SK-N-SH (cell line): ENCODE data around the gene TOMM40. TPM values are rescaled to one million over a fixed set of nuclear protein-coding genes. Genes with fewer than 3 reads are reported as not detected.
A peak's percentile ranks its signal among the peaks of the same experiment; 100 is the strongest.

Source experiments
- CTCF ChIA-PET: fragments of 300-600, 350-600 bp; formaldehyde crosslinking; extraction: SDS; loops from one replicate; lab custom pipeline; 2021; lab: Yijun Ruan, JAX
- POLR2A ChIA-PET: fragments of 350-600 bp; sonication (Branson Sonifier 250); formaldehyde crosslinking; extraction: SDS; loops from one replicate; lab custom pipeline; 2020; ENCODE audit warnings: antibody characterized with exemption, inconsistent platforms; lab: Yijun Ruan, JAX
- DNase-seq: peaks from one replicate; pipeline ENCODE4 v3.0.0; 2012
- H2AFZ ChIP-seq: fragments of 200-600 bp; sonication (generic); 2 replicates; pipeline ENCODE4 v1.8.1; 2016; ENCODE audit warnings: antibody characterized with exemption, mild to moderate bottlenecking, low read depth
- H3F3A ChIP-seq: fragments of 200-600 bp; sonication (generic); replicated peaks from 2 replicates; pipeline ENCODE3; 2016; ENCODE audit warnings: antibody characterized with exemption, mild to moderate bottlenecking; ENCODE audit not compliant: insufficient read depth
- H3K27ac ChIP-seq, 2 experiments: fragments of 200-500 bp in 1 of 2; fragments of 200-600 bp in 1 of 2; sonication (Bioruptor generic) in 1 of 2; sonication (generic), shearing (Covaris generic) in 1 of 2; 2 replicates each; pipeline versions ENCODE4 v1.5.1 to v1.6.1; 2014 to 2016; ENCODE audit warnings: low read depth in 2 of 2, inconsistent platforms in 1 of 2, low read length in 1 of 2, mild to moderate bottlenecking in 1 of 2, mixed read lengths in 1 of 2
- H3K27me3 ChIP-seq: fragments of 200-600 bp; sonication (generic), shearing (Covaris generic); 2 replicates; pipeline ENCODE4 v1.6.1; 2016; ENCODE audit warnings: mixed run types; ENCODE audit not compliant: insufficient read depth
- H3K36me3 ChIP-seq, 2 experiments: fragments of 200-500 bp in 1 of 2; fragments of 200-600 bp in 1 of 2; sonication (Bioruptor generic) in 1 of 2; sonication (generic) in 1 of 2; replicated peaks in 1 of 2; 2 replicates each; pipeline versions ENCODE3 to v1.5.1; 2014 to 2016; ENCODE audit warnings: low read length in 1 of 2, mild to moderate bottlenecking in 1 of 2; ENCODE audit not compliant: insufficient read depth in 2 of 2, control insufficient read depth in 1 of 2
- H3K4me1 ChIP-seq, 2 experiments: fragments of 200-500 bp in 1 of 2; fragments of 200-600 bp in 1 of 2; sonication (Bioruptor generic) in 1 of 2; sonication (generic), shearing (Covaris generic) in 1 of 2; 2 replicates each; pipeline versions ENCODE4 v1.5.1 to v1.6.1; 2014 to 2016; ENCODE audit warnings: low read depth in 1 of 2, low read length in 1 of 2, mixed run types in 1 of 2; ENCODE audit not compliant: insufficient read depth in 2 of 2, control insufficient read depth in 1 of 2
- H3K4me2 ChIP-seq: fragments of 200-600 bp; sonication (generic), shearing (Covaris generic); 2 replicates; pipeline ENCODE4 v1.6.1; 2017; ENCODE audit warnings: mixed run types
- H3K4me3 ChIP-seq, 2 experiments: fragments of 200-500 bp in 1 of 2; fragments of 200-600 bp in 1 of 2; sonication (Bioruptor generic) in 1 of 2; sonication (generic), shearing (Covaris generic) in 1 of 2; 2 replicates each; pipeline versions ENCODE4 v1.5.1 to v1.8.1; 2014 to 2016; ENCODE audit warnings: low read depth in 2 of 2, inconsistent platforms in 1 of 2, low read length in 1 of 2, mild to moderate bottlenecking in 1 of 2, mixed read lengths in 1 of 2, moderate library complexity in 1 of 2
- H3K79me2 ChIP-seq: fragments of 200-600 bp; sonication (generic); 2 replicates; pipeline ENCODE4 v1.8.1; 2017; ENCODE audit warnings: mild to moderate bottlenecking; ENCODE audit not compliant: insufficient read depth
- H3K9ac ChIP-seq: fragments of 200-600 bp; sonication (generic); 2 replicates; pipeline ENCODE4 v1.6.1; 2017; ENCODE audit warnings: mixed run types
- H3K9me2 ChIP-seq: fragments of 200-600 bp; sonication (generic); 2 replicates; pipeline ENCODE4 v1.6.1; 2017; ENCODE audit warnings: mixed run types
- H3K9me3 ChIP-seq: fragments of 200-600 bp; sonication (generic); 2 replicates; pipeline ENCODE4 v1.6.1; 2017; ENCODE audit warnings: mixed run types, mild to moderate bottlenecking, moderate library complexity
- H4K20me1 ChIP-seq: fragments of 200-600 bp; sonication (generic); 2 replicates; pipeline ENCODE4 v1.6.1; 2017; ENCODE audit warnings: mild to moderate bottlenecking, mixed run types; ENCODE audit not compliant: insufficient read depth
- CHD2 ChIP-seq: fragments of 150-350 bp; IDR thresholded peaks from 2 replicates; pipeline ENCODE4 v1.6.1; 2018; ENCODE audit warnings: low read length; ENCODE audit not compliant: partially characterized antibody
- CTCF ChIP-seq: fragments of 200-600 bp; sonication (generic); IDR thresholded peaks from 2 replicates; pipeline ENCODE4 v1.6.1; 2017; ENCODE audit warnings: antibody characterized with exemption, mild to moderate bottlenecking, moderate library complexity
- ELF1 ChIP-seq: IDR thresholded peaks from 2 replicates; pipeline ENCODE4 v1.4.0; 2012
- EP300 ChIP-seq, 2 experiments: IDR thresholded peaks; 2 replicates each; pipeline versions ENCODE4 v1.4.0 to v1.6.1; 2012; ENCODE audit warnings: borderline replicate concordance in 1 of 2, low read depth in 1 of 2, low read length in 1 of 2
- EZH2phosphoT487 ChIP-seq: fragments of 200-600 bp; sonication (generic); IDR thresholded peaks from 2 replicates; pipeline ENCODE4 v1.6.1; 2017; ENCODE audit warnings: low read depth, mixed run types, mild to moderate bottlenecking, antibody characterized with exemption, moderate library complexity, borderline replicate concordance
- FOXJ3 ChIP-seq: sonication (generic); formaldehyde crosslinking; IDR thresholded peaks from 2 replicates; pipeline ENCODE4 v1.5.1; 2020; ENCODE audit warnings: mild to moderate bottlenecking, missing genetic modification reagents
- GABPA ChIP-seq: IDR thresholded peaks from 2 replicates; pipeline ENCODE4 v1.4.0; 2012; ENCODE audit warnings: low read depth, mild to moderate bottlenecking
- GATA2 ChIP-seq: sonication (generic); formaldehyde crosslinking; IDR thresholded peaks from 2 replicates; pipeline ENCODE4 v1.5.0; 2020; ENCODE audit warnings: mild to moderate bottlenecking, missing genetic modification reagents
- MAX ChIP-seq: IDR thresholded peaks from 2 replicates; pipeline ENCODE4 v1.4.0; 2012; ENCODE audit warnings: low read depth
- MEF2A ChIP-seq: IDR thresholded peaks from 2 replicates; pipeline ENCODE4 v1.4.0; 2012; ENCODE audit warnings: low read depth, borderline replicate concordance
- MXI1 ChIP-seq: IDR thresholded peaks from 2 replicates; pipeline ENCODE4 v1.6.1; 2012; ENCODE audit warnings: mild to moderate bottlenecking, low read depth, low read length, improper control_type of control experiment
- NFIC ChIP-seq: IDR thresholded peaks from 2 replicates; pipeline ENCODE4 v1.4.0; 2012; ENCODE audit warnings: borderline replicate concordance
- NRF1 ChIP-seq: IDR thresholded peaks from 2 replicates; pipeline ENCODE4 v1.6.1; 2012; ENCODE audit warnings: low read depth, mild to moderate bottlenecking, low read length
- POLR2AphosphoS5 ChIP-seq: IDR thresholded peaks from 2 replicates; pipeline ENCODE4 v1.6.1; 2012; ENCODE audit warnings: low read depth, low read length
- RAD21 ChIP-seq: IDR thresholded peaks from 2 replicates; pipeline ENCODE4 v1.6.1; 2012; ENCODE audit warnings: mild to moderate bottlenecking, low read length
- REST ChIP-seq: IDR thresholded peaks from 2 replicates; pipeline ENCODE4 v1.6.1; 2012; ENCODE audit warnings: mild to moderate bottlenecking, low read depth, low read length, moderate library complexity
- RFX5 ChIP-seq: IDR thresholded peaks from 2 replicates; pipeline ENCODE4 v1.6.1; 2012; ENCODE audit warnings: mild to moderate bottlenecking, improper control_type of control experiment, low read length
- RXRA ChIP-seq: IDR thresholded peaks from 2 replicates; pipeline ENCODE4 v1.4.0; 2012; ENCODE audit warnings: low read depth, mild to moderate bottlenecking, borderline replicate concordance
- SIN3A ChIP-seq: IDR thresholded peaks from 2 replicates; pipeline ENCODE4 v1.6.1; 2012; ENCODE audit warnings: low read depth, mild to moderate bottlenecking, low read length, moderate library complexity, borderline replicate concordance
- SMC3 ChIP-seq: IDR thresholded peaks from 2 replicates; pipeline ENCODE4 v1.6.1; 2012; ENCODE audit warnings: low read depth, low read length, improper control_type of control experiment
- TAF1 ChIP-seq: IDR thresholded peaks from 2 replicates; pipeline ENCODE4 v1.6.1; 2012; ENCODE audit warnings: low read depth, mild to moderate bottlenecking, low read length, moderate library complexity, borderline replicate concordance
- TCF12 ChIP-seq: IDR thresholded peaks from 2 replicates; pipeline ENCODE4 v1.4.0; 2012
- TEAD4 ChIP-seq: IDR thresholded peaks from 2 replicates; pipeline ENCODE4 v1.4.0; 2012; ENCODE audit warnings: mild to moderate bottlenecking, borderline replicate concordance; ENCODE audit not compliant: insufficient read depth
- USF1 ChIP-seq: IDR thresholded peaks from 2 replicates; pipeline ENCODE4 v1.4.0; 2012; ENCODE audit warnings: low read depth, borderline replicate concordance
- YY1 ChIP-seq: IDR thresholded peaks from 2 replicates; pipeline ENCODE4 v1.4.0; 2012; ENCODE audit warnings: low read depth, mild to moderate bottlenecking
- WGBS: methylation state at CpG from one replicate; pipeline ENCODE4 v1.1.6; 2017; ENCODE audit warnings: low lambda C conversion rate; 5-methylcytosine and 5-hydroxymethylcytosine counted together
- polyA plus RNA-seq, 3 experiments: library from polyadenylated mRNA; depleted of rRNA; stranded (reverse); fragments of >200 nt; gene quantifications; 2 replicates each; pipeline ENCODE4 v1.2.3, GENCODE V29; 2012

The TOMM40 gene
- polyA plus RNA-seq, 1 of the 3 experiments (the other 2 are of a cell fraction), result 78.9 TPM

GRCh38 chr19:44890366-44891015 is 563 bp upstream of the TOMM40 start (continued):
- TF ChIP-seq CHD2 (no peak), POLR2AphosphoS5 (peak; percentile 95), MEF2A (no peak), MXI1 (peak; percentile 51; the same call in 1 of the 2 replicates), RFX5 (no peak; the same call in 1 of the 2 replicates), RAD21 (peak; percentile 27), FOXJ3 (CRISPR knock-in tag) (no peak), TCF12 (no peak; the same call in 1 of the 2 replicates), USF1 (no peak), NFIC (peak; percentile 20; the same call in 1 of the 2 replicates), TEAD4 (no peak), MAX (peak; percentile 69; the same call in 1 of the 2 replicates), SMC3 (no peak), ELF1 (peak; percentile 92), TAF1 (peak; percentile 77), GABPA (peak; percentile 69), NRF1 (no peak; the same call in 1 of the 2 replicates), YY1 (no peak), RXRA (no peak), GATA2 (no peak)

- no peaks in the 10 kb centered on the region for H4K20me1 ChIP-seq
- ChIA-PET CTCF (interaction anchor here (2.1 kb wide), 1 partner anchor 11 kb away, joined by 16 read pairs; no protein-coding TSS in a partner anchor), POLR2A (interaction anchor here (1.2 kb wide), 1 partner anchor 11 kb away, joined by 3 read pairs; no protein-coding TSS in a partner anchor)
- no peaks in the 10 kb centered on the region for H3K27me3 ChIP-seq
- peaks cover 56% of the 10 kb centered on the region for H3K79me2 ChIP-seq
- peak overlapping the region; percentile 88; the same call in 1 of the 2 replicates for H3K9ac ChIP-seq
- peaks cover 21 to 42% of the 10 kb centered on the region in 2 experiments for H3K36me3 ChIP-seq
- H3K4me3 ChIP-seq, result no peak overlapping the region
- H3K4me2 ChIP-seq, result peak overlapping the region; percentile 96
- H3K27ac ChIP-seq, result no peak overlapping the region
- WGBS, result 98% methylated on average over 6 of the region's 7 CpGs
- peaks cover 8 to 21% of the 10 kb centered on the region in 2 experiments; a peak in 2 of 4 replicates for H3K4me1 ChIP-seq
- H3K9me3 ChIP-seq, result no peaks in the 10 kb centered on the region
- H2AFZ ChIP-seq, result no peak overlapping the region
- DNase-seq, result no peak
- peaks cover 17% of the 10 kb centered on the region for H3F3A ChIP-seq
- no peaks in the 10 kb centered on the region for H3K9me2 ChIP-seq
- TF ChIP-seq NFIC (no peak), RFX5 (no peak), REST (no peak), RAD21 (no peak), USF1 (no peak), EP300 (IDR thresholded peaks at IDR 0.05; ENCODE audit: borderline replicate concordance in 1 of 2, low read depth in 1 of 2, low read length in 1 of 2) (no peak), SIN3A (no peak), GATA2 (no peak), NRF1 (no peak), EZH2phosphoT487 (no peak), CTCF (no peak)
Observed at GRCh38 chr19:44892932-44893331, 1.9 kb downstream of the TOMM40 start.
